Hair follicular keratinocyte (primary cell): ENCODE results near the gene SLX4IP. TPM values are rescaled to one million over a fixed set of nuclear protein-coding genes. Genes with fewer than 3 reads are reported as not detected.

ENCODE experiments used
- total RNA-seq: library from RNA; depleted of rRNA; stranded (reverse); fragments of >200 nt; gene quantifications from 2 replicates; pipeline ENCODE4 v1.2.3, GENCODE V29; 2015

Gene SLX4IP
- total RNA-seq, result 2.5 and 2.9 TPM in 2 replicates

DNA sequence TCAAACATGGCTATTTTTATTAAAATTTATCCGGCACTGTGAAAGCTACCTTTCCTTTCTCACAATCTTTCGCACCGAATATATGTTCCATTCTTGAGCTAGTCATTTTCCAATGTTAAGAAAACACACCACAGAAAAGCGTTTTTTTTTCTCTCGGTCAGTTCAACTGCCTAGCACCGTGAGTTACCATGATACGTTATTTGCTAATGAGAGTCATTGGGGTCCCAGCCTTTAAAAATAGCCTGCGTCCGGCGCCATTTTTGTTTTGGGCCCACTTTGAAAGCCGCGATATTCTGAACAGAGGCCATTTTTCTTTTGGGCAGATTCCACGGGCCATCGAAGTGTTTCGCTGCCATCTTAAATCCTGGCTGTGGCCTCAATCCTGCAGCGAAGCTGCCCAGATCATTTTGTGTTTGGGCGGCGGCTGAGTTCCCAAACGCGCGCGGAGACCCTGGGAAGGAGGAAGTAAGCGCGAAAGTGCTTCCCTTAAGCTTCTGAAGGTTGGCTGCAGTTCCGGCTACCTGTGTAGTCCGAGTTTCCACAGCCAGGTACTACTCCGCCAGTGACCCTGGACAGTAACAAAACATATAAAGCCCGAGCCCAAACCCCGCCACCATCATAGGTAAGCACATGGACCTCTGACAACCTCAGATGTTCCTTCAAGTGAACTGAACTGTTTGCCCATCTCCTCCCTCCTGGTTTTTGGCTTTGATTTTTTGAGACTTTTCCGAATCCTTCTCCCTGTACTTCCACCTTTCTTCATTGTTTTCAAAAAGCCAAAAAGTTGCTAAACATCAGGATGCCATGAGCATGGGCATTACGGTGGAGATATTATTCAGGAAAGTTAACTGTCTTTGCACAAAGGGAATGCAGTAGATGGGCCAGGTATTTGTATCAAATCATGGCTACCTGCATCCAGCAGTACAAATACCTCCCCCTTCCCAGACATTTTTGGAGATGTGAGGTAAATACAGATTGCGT lies at the start of gene SLX4IP:
Gene SLX4IP (plus strand): TSS at position 474 of the 981 bp plus-strand sequence. CDS start 22,900 bp downstream, outside the sequence.

DNA sequence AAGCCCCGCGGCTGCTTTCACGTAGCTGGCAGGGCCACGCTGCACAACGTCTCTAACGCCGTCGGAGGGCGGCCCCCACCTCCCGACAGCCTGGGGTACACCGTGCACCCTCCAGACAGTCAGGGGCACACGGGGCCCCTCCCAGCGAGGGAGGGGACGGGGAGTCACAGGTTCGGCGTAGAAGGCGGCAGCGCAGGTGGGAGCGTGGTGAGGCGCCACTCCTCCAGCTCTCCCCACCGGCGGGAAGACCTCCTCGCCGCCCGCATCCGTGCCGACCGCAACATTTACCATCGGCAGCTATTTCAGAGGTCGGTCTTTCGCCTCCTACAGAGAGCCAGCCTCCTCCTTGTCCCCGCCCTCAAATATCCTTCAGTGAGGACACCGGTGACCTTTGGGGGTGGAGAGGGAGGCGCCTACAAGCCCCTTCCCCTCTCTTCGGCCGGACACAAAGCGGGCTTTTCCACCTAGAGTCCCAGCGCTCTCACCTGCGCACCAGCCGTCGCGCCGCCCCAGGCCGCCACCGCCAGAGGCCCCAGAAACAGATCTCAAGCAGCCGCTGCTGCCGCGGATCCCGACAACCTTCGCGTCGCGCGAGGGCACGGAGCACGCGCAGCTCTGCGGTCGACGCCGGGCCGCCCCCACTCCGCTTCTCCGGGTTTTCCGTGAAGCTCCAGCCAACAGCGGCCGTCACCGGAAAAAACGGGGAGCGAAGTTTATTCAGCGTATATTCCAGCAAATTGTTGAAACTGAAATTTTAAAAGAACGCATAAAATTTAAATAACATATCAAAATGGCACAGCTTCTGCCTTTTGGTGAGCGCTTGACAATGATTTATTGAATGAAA lies 1.3 kb upstream of the SLX4IP start, which contains the start of gene MKKS:
Gene MKKS (minus strand): TSS at position 600 of the 844 bp plus-strand sequence. CDS start 20,708 bp downstream, outside the sequence.

DNA sequence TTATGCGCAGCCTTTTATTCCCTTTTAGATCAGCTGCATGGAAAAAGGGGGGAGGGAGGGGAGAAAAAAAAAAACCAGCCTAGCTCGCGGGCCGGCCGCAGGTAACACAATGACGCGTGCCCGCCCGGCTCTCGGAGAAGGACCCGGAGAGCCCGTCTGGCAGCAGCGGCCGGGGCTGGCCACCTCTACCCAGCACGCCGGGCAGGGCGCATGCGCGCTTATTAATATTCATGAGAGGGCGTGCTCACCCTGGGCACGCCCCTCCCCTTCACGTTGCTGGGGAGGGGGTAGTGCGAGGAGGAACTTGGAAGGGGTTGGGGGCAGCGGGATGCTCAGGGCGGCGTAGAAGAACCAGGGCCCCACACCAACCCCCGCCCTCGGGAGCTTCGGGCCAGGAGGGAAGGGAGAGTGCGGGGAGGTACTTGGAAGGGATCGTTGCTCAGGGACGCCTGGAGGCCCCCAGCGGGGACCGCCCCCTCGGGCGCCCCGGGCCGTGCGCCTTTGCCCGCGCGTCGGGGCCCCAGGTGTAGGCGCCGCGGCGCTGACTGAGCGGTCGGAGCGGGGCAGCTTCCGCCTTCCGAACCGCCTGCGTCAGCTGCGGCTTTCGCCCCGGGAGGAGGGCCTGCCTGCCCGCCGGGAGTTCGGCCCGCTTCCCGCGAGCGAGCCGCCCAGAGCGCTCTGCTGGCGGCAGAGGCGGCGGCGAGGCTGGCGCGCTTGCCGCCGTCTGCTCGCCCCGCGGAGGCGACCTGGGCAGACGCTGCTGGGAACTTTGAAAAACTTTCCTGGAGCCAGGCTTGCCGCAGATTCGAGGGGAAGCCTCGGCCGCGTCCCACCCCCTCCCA lies 239.0 kb downstream of the SLX4IP start, which contains the start of gene JAG1:
Gene JAG1 (minus strand): TSS at position 158 of the 842 bp plus-strand sequence. CDS start 469 bp downstream, outside the sequence.

Other genes starting within 250 kb of the SLX4IP start
- not detected in 2 replicates for gene SNAP25, start 216.5 kb upstream of the SLX4IP start, total RNA-seq
- gene MKKS, start 1.1 kb upstream of the SLX4IP start, total RNA-seq, result 9.1 and 9.2 TPM in 2 replicates
- 156 and 361 TPM in 2 replicates for gene JAG1, start 238.7 kb downstream of the SLX4IP start, total RNA-seq